HL-60 (cell line): ENCODE data around the gene FREM1.

ENCODE experiments used
- DNase-seq, 2 experiments: peaks; one replicate each; pipeline ENCODE4 v3.0.0-alpha.2; 2010 to 2020; ENCODE audit warnings: low read depth in 1 of 2, low spot score in 1 of 2
- H3K27ac ChIP-seq: fragments of 250-450 bp; sonication (Bioruptor Pico); replicated peaks from 2 replicates; pipeline ENCODE4 v1.5.1; 2020; ENCODE audit warnings: mild to moderate bottlenecking, moderate library complexity
- H3K27me3 ChIP-seq: fragments of 250-450 bp; sonication (Bioruptor Pico); 2 replicates; pipeline ENCODE4 v1.5.1; 2021; ENCODE audit warnings: mild to moderate bottlenecking, moderate library complexity; ENCODE audit not compliant: insufficient read depth, poor library complexity, severe bottlenecking
- H3K4me3 ChIP-seq: replicated peaks from 2 replicates; pipeline ENCODE4 v1.5.1; 2011; ENCODE audit warnings: mild to moderate bottlenecking, control low read depth, low read length; ENCODE audit not compliant: insufficient read depth
- GABPA ChIP-seq: IDR thresholded peaks from 2 replicates; pipeline ENCODE4 v1.6.1; 2012; ENCODE audit warnings: low read depth
- POLR2AphosphoS5 ChIP-seq: IDR thresholded peaks from 2 replicates; pipeline ENCODE4 v1.6.1; 2012; ENCODE audit warnings: low read depth
- REST ChIP-seq: IDR thresholded peaks from 2 replicates; pipeline ENCODE4 v1.6.1; 2012; ENCODE audit warnings: low read depth; ENCODE audit not compliant: insufficient replicate concordance
- SPI1 ChIP-seq: IDR thresholded peaks from 2 replicates; pipeline ENCODE4 v1.6.1; 2012; ENCODE audit warnings: low read depth, mild to moderate bottlenecking, borderline replicate concordance
- TF ChIP-seq, protein P1 (sequence below): IDR thresholded peaks from one replicate; pipeline ENCODE4 v1.5.1; 2011; ENCODE audit warnings: low read length, control low read depth, inconsistent platforms; ENCODE audit not compliant: insufficient read depth

Gene FREM1

DNA sequence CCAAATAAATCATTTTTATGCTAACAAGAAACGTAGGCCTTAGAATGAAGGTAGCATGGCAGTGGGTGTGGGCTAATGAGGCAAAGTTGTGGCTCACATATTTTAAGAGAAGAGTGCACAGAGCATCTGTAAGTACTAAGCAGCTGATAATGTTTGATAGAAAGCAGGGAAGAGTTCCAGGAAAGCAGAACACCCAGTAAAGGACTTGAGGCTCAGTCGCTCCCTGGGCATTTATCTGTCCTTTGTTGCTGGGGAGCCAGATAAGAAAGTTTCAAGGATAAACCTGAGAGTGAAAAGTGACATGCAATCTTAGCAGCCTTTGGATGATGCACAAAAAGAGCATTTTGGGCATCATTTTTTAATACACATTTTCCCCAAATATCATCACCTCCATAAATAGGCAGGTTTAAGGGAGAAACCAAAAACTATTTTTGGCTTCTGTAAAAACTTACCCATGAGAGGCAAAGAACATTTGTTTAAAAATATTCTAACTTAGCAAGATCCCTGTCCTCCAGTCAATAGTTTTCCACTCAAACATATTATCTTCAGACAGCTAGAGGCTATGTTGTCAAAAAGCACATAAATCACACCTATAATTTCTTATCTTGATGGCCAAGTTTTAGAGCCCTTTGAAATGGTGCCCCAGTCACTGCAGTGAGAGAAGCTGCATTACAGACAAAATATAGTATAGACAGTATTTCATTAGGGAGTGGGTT, 3.4 kb downstream of the FREM1 start:
- no peak overlapping the region for H3K4me3 ChIP-seq
- TF ChIP-seq, protein P1, sequence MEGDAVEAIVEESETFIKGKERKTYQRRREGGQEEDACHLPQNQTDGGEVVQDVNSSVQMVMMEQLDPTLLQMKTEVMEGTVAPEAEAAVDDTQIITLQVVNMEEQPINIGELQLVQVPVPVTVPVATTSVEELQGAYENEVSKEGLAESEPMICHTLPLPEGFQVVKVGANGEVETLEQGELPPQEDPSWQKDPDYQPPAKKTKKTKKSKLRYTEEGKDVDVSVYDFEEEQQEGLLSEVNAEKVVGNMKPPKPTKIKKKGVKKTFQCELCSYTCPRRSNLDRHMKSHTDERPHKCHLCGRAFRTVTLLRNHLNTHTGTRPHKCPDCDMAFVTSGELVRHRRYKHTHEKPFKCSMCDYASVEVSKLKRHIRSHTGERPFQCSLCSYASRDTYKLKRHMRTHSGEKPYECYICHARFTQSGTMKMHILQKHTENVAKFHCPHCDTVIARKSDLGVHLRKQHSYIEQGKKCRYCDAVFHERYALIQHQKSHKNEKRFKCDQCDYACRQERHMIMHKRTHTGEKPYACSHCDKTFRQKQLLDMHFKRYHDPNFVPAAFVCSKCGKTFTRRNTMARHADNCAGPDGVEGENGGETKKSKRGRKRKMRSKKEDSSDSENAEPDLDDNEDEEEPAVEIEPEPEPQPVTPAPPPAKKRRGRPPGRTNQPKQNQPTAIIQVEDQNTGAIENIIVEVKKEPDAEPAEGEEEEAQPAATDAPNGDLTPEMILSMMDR = no peak
- no peak for TF ChIP-seq SPI1
- no peak for TF ChIP-seq GABPA
- no peak for TF ChIP-seq REST
- no peak for TF ChIP-seq POLR2AphosphoS5
- no peaks in the 10 kb centered on the region for H3K27me3 ChIP-seq
- DNase-seq = no peak
- no peak overlapping the region for H3K27ac ChIP-seq

DNA sequence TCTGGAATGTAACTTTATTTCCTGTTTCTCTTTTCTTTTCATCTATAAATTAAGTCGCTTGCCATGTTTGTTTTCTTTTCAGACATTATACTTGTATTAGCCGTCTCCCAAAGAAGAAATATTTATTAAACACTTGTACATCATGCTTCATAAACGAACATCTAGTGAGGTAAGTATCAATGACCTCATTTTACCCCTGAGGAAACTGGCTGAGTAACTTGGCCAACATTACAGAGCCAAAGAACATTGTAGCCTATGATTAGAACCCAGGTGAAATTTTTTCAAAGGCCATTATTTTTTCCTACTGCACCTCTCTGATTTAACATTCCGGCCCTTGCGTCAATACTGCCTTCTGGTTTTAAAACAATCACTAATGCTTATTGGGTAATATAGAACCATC, 4.2 kb downstream of the FREM1 start:
- Histone ChIP-seq H3K4me3 (no peak overlapping the region), H3K27ac (no peak overlapping the region), H3K27me3 (no peaks in the 10 kb centered on the region)
- TF ChIP-seq SPI1 = no peak
- no peak for TF ChIP-seq REST
- TF ChIP-seq, protein P1 = no peak
- no peak for TF ChIP-seq POLR2AphosphoS5
- no peak for TF ChIP-seq GABPA
- DNase-seq = no peak

GRCh38 chr9:14903040-14903439, 7.2 kb downstream of the FREM1 start:
- no peak for TF ChIP-seq SPI1
- TF ChIP-seq GABPA = no peak
- TF ChIP-seq REST = no peak
- TF ChIP-seq POLR2AphosphoS5 = no peak
- TF ChIP-seq, protein P1 = no peak
- Histone ChIP-seq H3K27ac (no peak overlapping the region), H3K4me3 (no peak overlapping the region), H3K27me3 (no peaks in the 10 kb centered on the region)
- DNase-seq = no peak
